ENCODE measurements around the gene SORCS2. TPM values are rescaled to one million over a fixed set of nuclear protein-coding genes. Genes with fewer than 3 reads are reported as not detected.

SORCS2 gene
- total and polyA plus RNA-seq, 2 of the 8 experiments (the other 6 are each of a cell fraction or from before 2014, with no cell fraction given), result 0.36 to 1.8 TPM

GRCh38 chr4:7358100-7358735 is 165.9 kb downstream of the SORCS2 start:
- no peak overlapping the region for H3K56ac ChIP-seq (replicated peaks; ENCODE audit: insufficient read length, low read depth, low read length)
- no peak overlapping the region for H2BK5ac ChIP-seq (ENCODE audit: low read depth, low read length)
- H3K9ac ChIP-seq (replicated peaks in 1 of 4; ENCODE audit: extremely low read depth in 1 of 4, low read depth in 3 of 4, low read length in 3 of 4), result no peak overlapping the region
- no peaks in the 10 kb centered on the region for H3K36me3 ChIP-seq (ENCODE audit: control insufficient read depth in 2 of 4, insufficient read depth in 4 of 4, low read length in 3 of 4)
- H4K5ac ChIP-seq (ENCODE audit: insufficient read length, low read depth, low read length), result no peak overlapping the region
- no peak overlapping the region for H4K91ac ChIP-seq (replicated peaks; ENCODE audit: insufficient read length, low read length)
- H3K4me1 ChIP-seq (replicated peaks in 1 of 4; ENCODE audit: control insufficient read depth in 3 of 4, insufficient read depth in 4 of 4, low read length in 3 of 4), result no peaks in the 10 kb centered on the region
- H3K4ac ChIP-seq (replicated peaks; ENCODE audit: insufficient read length, low read depth, low read length), result no peak overlapping the region
- no peak overlapping the region for H2BK120ac ChIP-seq (replicated peaks; ENCODE audit: low read depth, low read length)
- no peak for FAIRE-seq
- H3K27ac ChIP-seq (ENCODE audit: low read depth, low read length), result no peak overlapping the region
- no peak overlapping the region for H2BK12ac ChIP-seq (ENCODE audit: low read depth, low read length)
- CTCF ChIA-PET (ENCODE audit: partially characterized antibody), result no interaction called here
- no peak overlapping the region for H3K4me2 ChIP-seq (ENCODE audit: insufficient read depth in 1 of 2, low read depth in 2 of 2, low read length in 2 of 2)
- H3K18ac ChIP-seq (ENCODE audit: extremely low read depth, low read length), result no peak overlapping the region
- H3K23me2 ChIP-seq (ENCODE audit: low read depth, low read length), result peaks cover 8% of the 10 kb centered on the region; the same call in 1 of the 2 replicates
- H3K9me3 ChIP-seq (ENCODE audit: insufficient read depth in 2 of 2, low read depth in 1 of 2, low read length in 1 of 2), result no peaks in the 10 kb centered on the region
- no peak for DNase-seq (ENCODE audit: low read depth in 1 of 2, low spot score in 2 of 2)
- 91% methylated on average over 11 of the region's 11 CpGs; no CpG with 5 or more reads in 1 of the 2 experiments for WGBS, 2 experiments (ENCODE audit: extremely low coverage in 1 of 2, insufficient coverage in 1 of 2, insufficient read length in 1 of 2, insufficient replicate concordance in 2 of 2, low coverage in 1 of 2, low lambda C conversion rate in 2 of 2, missing lambda C conversion rate in 1 of 2)
- no peaks in the 10 kb centered on the region for H3K27me3 ChIP-seq (replicated peaks in 1 of 4; ENCODE audit: control insufficient read depth in 3 of 4, extremely low read depth in 1 of 4, insufficient read depth in 3 of 4, low read length in 3 of 4)
- H2BK20ac ChIP-seq (ENCODE audit: low read length), result no peak overlapping the region
- H4K8ac ChIP-seq (ENCODE audit: extremely low read depth, insufficient read depth, low read length), result no peak overlapping the region
- POLR2A ChIA-PET (ENCODE audit: partially characterized antibody), result interaction anchor here (0.6 kb wide), 1 partner anchor 94 kb away, joined by 3 read pairs; no protein-coding TSS in a partner anchor
- H3K14ac ChIP-seq (ENCODE audit: insufficient read length), result no peak overlapping the region
- no peak overlapping the region for H3K4me3 ChIP-seq (ENCODE audit: extremely low read depth in 1 of 4, insufficient read depth in 2 of 4, low read depth in 3 of 4, low read length in 4 of 4)
- H4K20me1 ChIP-seq (replicated peaks in 1 of 2; ENCODE audit: control insufficient read depth in 1 of 2, insufficient read depth in 2 of 2, low read length in 2 of 2), result peaks cover 0 to 8% of the 10 kb centered on the region in 2 experiments
- H3K79me2 ChIP-seq (ENCODE audit: control insufficient read depth in 1 of 2, insufficient read depth in 2 of 2, low read length in 2 of 2), result no peaks in the 10 kb centered on the region
- no peak overlapping the region for H3K23ac ChIP-seq (ENCODE audit: insufficient read length)
- no peak overlapping the region for H2BK15ac ChIP-seq (ENCODE audit: low read length)
- no peak overlapping the region for H2AK5ac ChIP-seq (ENCODE audit: low read depth, low read length)
- no peaks in the 10 kb centered on the region for H3K79me1 ChIP-seq (ENCODE audit: low read depth, low read length)
- H2AFZ ChIP-seq (ENCODE audit: low read length), result no peak overlapping the region
- no peak for TF ChIP-seq HDAC2 (IDR thresholded peaks at IDR 0.05; ENCODE audit: borderline replicate concordance in 1 of 2, low read depth in 2 of 2, low read length in 2 of 2)
- no peak for TF ChIP-seq POU5F1 (IDR thresholded peaks at IDR 0.05; ENCODE audit: low read depth, low read length)
